A549 (cell line): Measurements from ENCODE around the gene RELN.

Source experiments
- EP300 ChIP-seq, 2 experiments: fragments of >200 bp; sonication (Bioruptor Twin); formaldehyde crosslinking; IDR thresholded peaks; 2 replicates in 1 of 2; 3 replicates in 1 of 2; pipeline ENCODE4 v1.6.1; 2016 to 2017
- NR3C1 ChIP-seq: fragments of >200 bp; sonication (Bioruptor Twin); formaldehyde crosslinking; IDR thresholded peaks from 3 replicates; pipeline ENCODE4 v1.6.1; 2017
- POLR2A ChIP-seq: IDR thresholded peaks from 2 replicates; pipeline ENCODE4 v1.6.1; 2012; ENCODE audit warnings: mild to moderate bottlenecking, low read length
- TP53 ChIP-seq: fragments of 250-450 bp; sonication (Bioruptor Pico); IDR thresholded peaks from 2 replicates; pipeline ENCODE4 v1.5.0; 2021; ENCODE audit warnings: mild to moderate bottlenecking, moderate library complexity
- TF ChIP-seq, protein P1 (sequence below): fragments of >200 bp; sonication (Bioruptor Twin); formaldehyde crosslinking; IDR thresholded peaks from 3 replicates; pipeline ENCODE4 v1.5.1; 2016
- TF ChIP-seq, protein P2 (sequence below): fragments of 450-650 bp; IDR thresholded peaks from 2 replicates; pipeline ENCODE4 v1.6.1; 2014; ENCODE audit warnings: antibody characterized with exemption
- TF ChIP-seq, protein P3 (sequence below): fragments of 200-600 bp; sonication (generic); IDR thresholded peaks from 2 replicates; pipeline ENCODE4 v1.6.1; 2016; ENCODE audit warnings: antibody characterized with exemption, mild to moderate bottlenecking, moderate library complexity

DNA sequence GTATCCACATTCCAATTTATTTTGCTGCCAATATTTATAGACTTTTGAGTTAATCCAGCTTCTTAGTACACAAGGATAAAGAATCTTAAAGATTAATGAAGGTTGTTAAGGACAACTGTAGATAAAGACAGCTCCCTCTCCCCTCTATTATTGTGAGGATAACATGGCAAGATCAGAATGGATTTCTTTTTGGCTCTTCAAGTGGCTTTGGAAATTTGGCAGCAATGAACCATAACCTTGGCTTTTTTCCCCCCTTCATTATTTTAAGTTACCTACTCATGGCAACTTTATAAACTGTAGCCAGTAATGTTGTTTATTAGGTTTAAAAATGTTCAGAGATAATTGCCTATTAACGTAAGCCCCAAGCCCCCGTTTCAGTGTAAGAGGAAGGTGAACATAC, 412.4 kb downstream of the RELN start:
- TF ChIP-seq TP53 (CRISPR knock-in tag): no peak
- no peak for TF ChIP-seq POLR2A
- TF ChIP-seq, protein P1, sequence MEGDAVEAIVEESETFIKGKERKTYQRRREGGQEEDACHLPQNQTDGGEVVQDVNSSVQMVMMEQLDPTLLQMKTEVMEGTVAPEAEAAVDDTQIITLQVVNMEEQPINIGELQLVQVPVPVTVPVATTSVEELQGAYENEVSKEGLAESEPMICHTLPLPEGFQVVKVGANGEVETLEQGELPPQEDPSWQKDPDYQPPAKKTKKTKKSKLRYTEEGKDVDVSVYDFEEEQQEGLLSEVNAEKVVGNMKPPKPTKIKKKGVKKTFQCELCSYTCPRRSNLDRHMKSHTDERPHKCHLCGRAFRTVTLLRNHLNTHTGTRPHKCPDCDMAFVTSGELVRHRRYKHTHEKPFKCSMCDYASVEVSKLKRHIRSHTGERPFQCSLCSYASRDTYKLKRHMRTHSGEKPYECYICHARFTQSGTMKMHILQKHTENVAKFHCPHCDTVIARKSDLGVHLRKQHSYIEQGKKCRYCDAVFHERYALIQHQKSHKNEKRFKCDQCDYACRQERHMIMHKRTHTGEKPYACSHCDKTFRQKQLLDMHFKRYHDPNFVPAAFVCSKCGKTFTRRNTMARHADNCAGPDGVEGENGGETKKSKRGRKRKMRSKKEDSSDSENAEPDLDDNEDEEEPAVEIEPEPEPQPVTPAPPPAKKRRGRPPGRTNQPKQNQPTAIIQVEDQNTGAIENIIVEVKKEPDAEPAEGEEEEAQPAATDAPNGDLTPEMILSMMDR: no peak
- TF ChIP-seq NR3C1: no peak
- no peak for TF ChIP-seq EP300 (IDR thresholded peaks at IDR 0.05)
- TF ChIP-seq, protein P2, sequence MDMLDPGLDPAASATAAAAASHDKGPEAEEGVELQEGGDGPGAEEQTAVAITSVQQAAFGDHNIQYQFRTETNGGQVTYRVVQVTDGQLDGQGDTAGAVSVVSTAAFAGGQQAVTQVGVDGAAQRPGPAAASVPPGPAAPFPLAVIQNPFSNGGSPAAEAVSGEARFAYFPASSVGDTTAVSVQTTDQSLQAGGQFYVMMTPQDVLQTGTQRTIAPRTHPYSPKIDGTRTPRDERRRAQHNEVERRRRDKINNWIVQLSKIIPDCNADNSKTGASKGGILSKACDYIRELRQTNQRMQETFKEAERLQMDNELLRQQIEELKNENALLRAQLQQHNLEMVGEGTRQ: no peak
- TF ChIP-seq, protein P3, sequence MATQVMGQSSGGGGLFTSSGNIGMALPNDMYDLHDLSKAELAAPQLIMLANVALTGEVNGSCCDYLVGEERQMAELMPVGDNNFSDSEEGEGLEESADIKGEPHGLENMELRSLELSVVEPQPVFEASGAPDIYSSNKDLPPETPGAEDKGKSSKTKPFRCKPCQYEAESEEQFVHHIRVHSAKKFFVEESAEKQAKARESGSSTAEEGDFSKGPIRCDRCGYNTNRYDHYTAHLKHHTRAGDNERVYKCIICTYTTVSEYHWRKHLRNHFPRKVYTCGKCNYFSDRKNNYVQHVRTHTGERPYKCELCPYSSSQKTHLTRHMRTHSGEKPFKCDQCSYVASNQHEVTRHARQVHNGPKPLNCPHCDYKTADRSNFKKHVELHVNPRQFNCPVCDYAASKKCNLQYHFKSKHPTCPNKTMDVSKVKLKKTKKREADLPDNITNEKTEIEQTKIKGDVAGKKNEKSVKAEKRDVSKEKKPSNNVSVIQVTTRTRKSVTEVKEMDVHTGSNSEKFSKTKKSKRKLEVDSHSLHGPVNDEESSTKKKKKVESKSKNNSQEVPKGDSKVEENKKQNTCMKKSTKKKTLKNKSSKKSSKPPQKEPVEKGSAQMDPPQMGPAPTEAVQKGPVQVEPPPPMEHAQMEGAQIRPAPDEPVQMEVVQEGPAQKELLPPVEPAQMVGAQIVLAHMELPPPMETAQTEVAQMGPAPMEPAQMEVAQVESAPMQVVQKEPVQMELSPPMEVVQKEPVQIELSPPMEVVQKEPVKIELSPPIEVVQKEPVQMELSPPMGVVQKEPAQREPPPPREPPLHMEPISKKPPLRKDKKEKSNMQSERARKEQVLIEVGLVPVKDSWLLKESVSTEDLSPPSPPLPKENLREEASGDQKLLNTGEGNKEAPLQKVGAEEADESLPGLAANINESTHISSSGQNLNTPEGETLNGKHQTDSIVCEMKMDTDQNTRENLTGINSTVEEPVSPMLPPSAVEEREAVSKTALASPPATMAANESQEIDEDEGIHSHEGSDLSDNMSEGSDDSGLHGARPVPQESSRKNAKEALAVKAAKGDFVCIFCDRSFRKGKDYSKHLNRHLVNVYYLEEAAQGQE: no peak
